ENCODE data around the gene EIF3D. TPM values are rescaled to one million over a fixed set of nuclear protein-coding genes. Genes with fewer than 3 reads are reported as not detected.

EIF3D gene
- total and polyA plus RNA-seq, 2 of the 8 experiments (the other 6 are each of a cell fraction or from before 2014, with no cell fraction given) = 195 to 408 TPM

DNA sequence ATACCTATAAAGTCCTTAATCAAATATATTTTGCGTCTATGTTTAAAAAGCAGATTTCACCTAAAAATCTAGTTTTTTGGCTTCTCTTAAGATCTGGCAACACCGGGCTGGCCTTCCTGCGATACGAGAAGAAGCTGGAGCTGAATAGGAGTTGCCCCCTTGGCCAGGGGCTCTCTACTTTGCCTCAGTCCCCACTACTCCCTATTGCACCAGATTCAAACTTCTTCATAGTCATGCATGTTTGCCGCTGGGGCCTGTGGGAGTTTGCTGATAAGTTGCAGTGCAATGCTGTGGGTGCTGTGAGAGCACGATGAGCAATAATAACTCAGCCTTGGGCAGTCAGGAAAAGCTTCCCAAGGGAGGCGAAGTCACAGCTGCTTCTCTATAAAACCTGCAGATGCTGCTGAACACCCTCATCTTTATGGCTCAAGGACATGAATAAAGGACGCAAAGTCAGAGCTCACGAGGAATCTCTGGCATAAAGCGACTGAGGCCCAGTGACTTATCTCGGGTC lies 15.2 kb upstream of the EIF3D start:
- H4K8ac ChIP-seq (ENCODE audit: extremely low read depth, insufficient read depth, low read length) = no peak overlapping the region
- H3K4me3 ChIP-seq (ENCODE audit: extremely low read depth in 1 of 4, insufficient read depth in 2 of 4, low read depth in 3 of 4, low read length in 4 of 4) = no peak overlapping the region
- no peak overlapping the region for H2BK120ac ChIP-seq (replicated peaks; ENCODE audit: low read depth, low read length)
- no peak overlapping the region for H3K56ac ChIP-seq (replicated peaks; ENCODE audit: insufficient read length, low read depth, low read length)
- no peaks in the 10 kb centered on the region for H3K36me3 ChIP-seq (ENCODE audit: control insufficient read depth in 2 of 4, insufficient read depth in 4 of 4, low read length in 3 of 4)
- H3K14ac ChIP-seq (ENCODE audit: insufficient read length) = no peak overlapping the region
- FAIRE-seq (no peak), DNase-seq (ENCODE audit: low read depth in 1 of 2, low spot score in 2 of 2) (no peak)
- no peaks in the 10 kb centered on the region for H3K79me1 ChIP-seq (ENCODE audit: low read depth, low read length)
- no peak overlapping the region for H3K4me2 ChIP-seq (ENCODE audit: insufficient read depth in 1 of 2, low read depth in 2 of 2, low read length in 2 of 2)
- ChIA-PET POLR2A (ENCODE audit: partially characterized antibody) (interaction anchor here (0.7 kb wide), 1 partner anchor 33 kb away, joined by 3 read pairs; no protein-coding TSS in a partner anchor), CTCF (ENCODE audit: partially characterized antibody) (interaction anchor here (1.0 to 5.4 kb wide), 7 partner anchors 33 to 313 kb away, joined by 3 to 43 read pairs (median 3); no protein-coding TSS in a partner anchor)
- H2BK5ac ChIP-seq (ENCODE audit: low read depth, low read length) = no peak overlapping the region
- H3K79me2 ChIP-seq (ENCODE audit: control insufficient read depth in 1 of 2, insufficient read depth in 2 of 2, low read length in 2 of 2) = no peaks in the 10 kb centered on the region
- no peaks in the 10 kb centered on the region for H3K23me2 ChIP-seq (ENCODE audit: low read depth, low read length)
- no peak overlapping the region for H3K18ac ChIP-seq (ENCODE audit: extremely low read depth, low read length)
- H3K4me1 ChIP-seq (replicated peaks in 1 of 4; ENCODE audit: control insufficient read depth in 3 of 4, insufficient read depth in 4 of 4, low read length in 3 of 4) = peaks cover 0 to 11% (median 3%) of the 10 kb centered on the region in 4 experiments; a peak in 4 of 7 replicates
- no peak overlapping the region for H4K5ac ChIP-seq (ENCODE audit: insufficient read length, low read depth, low read length)
- WGBS, 2 experiments (ENCODE audit: extremely low coverage in 1 of 2, insufficient coverage in 1 of 2, insufficient read length in 1 of 2, insufficient replicate concordance in 2 of 2, low coverage in 1 of 2, low lambda C conversion rate in 2 of 2, missing lambda C conversion rate in 1 of 2) = 90% methylated on average over 11 of the region's 11 CpGs; no CpG with 5 or more reads in 1 of the 2 experiments
- H3K9ac ChIP-seq (replicated peaks in 1 of 4; ENCODE audit: extremely low read depth in 1 of 4, low read depth in 3 of 4, low read length in 3 of 4) = no peak overlapping the region
- H3K27ac ChIP-seq (ENCODE audit: low read depth, low read length) = no peak overlapping the region
- no peaks in the 10 kb centered on the region; a peak in 2 of 7 replicates for H3K27me3 ChIP-seq (replicated peaks in 1 of 4; ENCODE audit: control insufficient read depth in 3 of 4, extremely low read depth in 1 of 4, insufficient read depth in 3 of 4, low read length in 3 of 4)
- no peak overlapping the region for H2AK5ac ChIP-seq (ENCODE audit: low read depth, low read length)
- H3K4ac ChIP-seq (replicated peaks; ENCODE audit: insufficient read length, low read depth, low read length) = no peak overlapping the region
- no peak overlapping the region for H2BK12ac ChIP-seq (ENCODE audit: low read depth, low read length)
- H2AFZ ChIP-seq (ENCODE audit: low read length) = no peak overlapping the region
- no peak overlapping the region for H2BK20ac ChIP-seq (ENCODE audit: low read length)
- no peak overlapping the region for H3K23ac ChIP-seq (ENCODE audit: insufficient read length)
- no peak overlapping the region for H2BK15ac ChIP-seq (ENCODE audit: low read length)
- no peaks in the 10 kb centered on the region for H4K20me1 ChIP-seq (replicated peaks in 1 of 2; ENCODE audit: control insufficient read depth in 1 of 2, insufficient read depth in 2 of 2, low read length in 2 of 2)
- H4K91ac ChIP-seq (replicated peaks; ENCODE audit: insufficient read length, low read length) = no peak overlapping the region
- no peaks in the 10 kb centered on the region for H3K9me3 ChIP-seq (ENCODE audit: insufficient read depth in 2 of 2, low read depth in 1 of 2, low read length in 1 of 2)
- no peak for TF ChIP-seq RFX5 (IDR thresholded peaks at IDR 0.05; ENCODE audit: borderline replicate concordance, low read depth, low read length)
- no peak for TF ChIP-seq NRF1 (IDR thresholded peaks at IDR 0.05; ENCODE audit: low read depth, low read length)
- TF ChIP-seq KDM4A (IDR thresholded peaks at IDR 0.05; ENCODE audit: low read depth, low read length, severe bottlenecking) = no peak
- TF ChIP-seq MAFK (IDR thresholded peaks at IDR 0.05; ENCODE audit: low read depth, low read length) = no peak
- TF ChIP-seq SP1 (IDR thresholded peaks at IDR 0.05; ENCODE audit: low read depth, low read length) = no peak
- no peak for TF ChIP-seq TEAD4 (IDR thresholded peaks at IDR 0.05; ENCODE audit: low read depth, low read length)
- no peak for TF ChIP-seq TBP (IDR thresholded peaks at IDR 0.05; ENCODE audit: low read depth, low read length)
- no peak for TF ChIP-seq RNF2 (IDR thresholded peaks at IDR 0.05; ENCODE audit: borderline replicate concordance, low read depth, low read length, missing control alignments, poor library complexity, severe bottlenecking)
- no peak for TF ChIP-seq TAF1 (IDR thresholded peaks at IDR 0.05; ENCODE audit: low read depth, low read length)
- TF ChIP-seq KDM5A (IDR thresholded peaks at IDR 0.05; ENCODE audit: low read length) = no peak
- no peak for TF ChIP-seq RXRA (IDR thresholded peaks at IDR 0.05; ENCODE audit: insufficient read depth, low read depth, low read length)
- no peak for TF ChIP-seq CREB1 (IDR thresholded peaks at IDR 0.05)
- TF ChIP-seq SIX5 (IDR thresholded peaks at IDR 0.05; ENCODE audit: low read depth, low read length) = no peak
- TF ChIP-seq ASH2L (IDR thresholded peaks at IDR 0.05; ENCODE audit: low read length) = no peak
